Stimulated activated CD4-positive, alpha-beta T cell treated with anti-CD3 and anti-CD28 coated beads, Interleukin-1b, Interleukin-23, amount 100 ng/mL, for 24 hours (primary cell): ENCODE data around the gene KRTAP4-7.
"Not testable (repeated sequence)": the region's sequence is repeated elsewhere in the genome, so short reads cannot be mapped to it uniquely, and the experiment has no call there.

Source experiments
- DNase-seq, 4 experiments: peaks; one replicate each; pipeline ENCODE4 v3.0.0-alpha.2; 2020; ENCODE audit warnings: low read depth in 4 of 4, low spot score in 1 of 4

Gene KRTAP4-7

GRCh38 chr17:41065016-41065689 lies 18.8 kb upstream of the KRTAP4-7 start:
- not testable (repeated sequence) for DNase-seq

GRCh38 chr17:41065829-41066624 lies 17.9 kb upstream of the KRTAP4-7 start, which contains the start of gene KRTAP2-4:
Gene KRTAP2-4, minus strand, starts transcription at chr17:41065879. Its CDS starts 34 bp downstream, at chr17:41065845.
- DNase-seq, result no peak

GRCh38 chr17:41067281-41067680 lies 16.7 kb upstream of the KRTAP4-7 start:
- DNase-seq, result no peak

- DNase-seq, result no peak
These were observed 14.9 kb upstream of the KRTAP4-7 start for GRCh38 chr17:41069031-41069430.

- no peak for DNase-seq
These were observed 12.2 kb upstream of the KRTAP4-7 start for GRCh38 chr17:41071606-41072360.

- no peak for DNase-seq
These were observed 10.3 kb upstream of the KRTAP4-7 start for GRCh38 chr17:41073676-41074075.

GRCh38 chr17:41076788-41077187 lies 7.2 kb upstream of the KRTAP4-7 start:
- no peak for DNase-seq

GRCh38 chr17:41082626-41083025 lies 1.3 kb upstream of the KRTAP4-7 start:
- no peak for DNase-seq

GRCh38 chr17:41083427-41083826 lies 523 bp upstream of the KRTAP4-7 start:
- DNase-seq, result not testable (repeated sequence)

GRCh38 chr17:41088760-41089352 lies 4.9 kb downstream of the KRTAP4-7 start:
- DNase-seq, result not testable (repeated sequence)

- DNase-seq, result no peak
These were observed 12.1 kb downstream of the KRTAP4-7 start for GRCh38 chr17:41096055-41096454.

GRCh38 chr17:41098042-41098441 lies 14.1 kb downstream of the KRTAP4-7 start, which contains the start of gene KRTAP4-8:
Gene KRTAP4-8, minus strand, starts transcription at chr17:41098142. Its CDS starts 58 bp downstream, at chr17:41098084.
- no peak for DNase-seq

GRCh38 chr17:41098481-41098880 lies 14.5 kb downstream of the KRTAP4-7 start:
- DNase-seq, result no peak

GRCh38 chr17:41099682-41100480 lies 15.9 kb downstream of the KRTAP4-7 start:
- not testable (repeated sequence) for DNase-seq

- DNase-seq, result no peak
These were observed 17.8 kb downstream of the KRTAP4-7 start, which contains the start of gene KRTAP4-16 for GRCh38 chr17:41101586-41102259. Gene KRTAP4-16, minus strand, starts transcription at chr17:41102209. Its CDS starts 0 bp downstream, at chr17:41102209.

GRCh38 chr17:41103896-41104295 lies 19.9 kb downstream of the KRTAP4-7 start:
- no peak for DNase-seq

- not testable (repeated sequence) for DNase-seq
These were observed 20.6 kb downstream of the KRTAP4-7 start for GRCh38 chr17:41104386-41105038.

GRCh38 chr17:41105347-41105746 lies 21.4 kb downstream of the KRTAP4-7 start, which contains the start of gene KRTAP4-9:
Gene KRTAP4-9, plus strand, starts transcription at chr17:41105389. Its CDS starts 0 bp downstream, at chr17:41105389.
- DNase-seq, result not testable (repeated sequence)

GRCh38 chr17:41107941-41108450 lies 24.0 kb downstream of the KRTAP4-7 start:
- DNase-seq, result no peak
